ENCODE measurements around the gene BCL11B.

The BCL11B gene

DNA sequence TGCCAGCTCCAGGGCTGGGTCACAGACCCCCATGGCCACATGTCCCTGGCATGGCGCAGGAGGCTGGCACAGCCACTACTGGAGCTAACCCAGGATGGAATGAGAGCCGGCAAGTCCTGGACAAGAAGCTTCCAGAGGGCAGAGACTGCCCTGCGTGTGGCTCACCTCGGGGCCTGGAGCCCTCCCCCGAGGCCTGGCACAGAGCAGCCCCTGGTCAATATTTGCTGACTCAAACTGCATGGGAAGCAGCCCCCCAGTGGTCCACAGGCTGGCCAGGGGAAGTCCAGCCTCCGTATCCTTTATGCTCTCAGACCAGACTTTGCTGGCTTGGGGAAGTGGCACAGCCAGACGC, 71.4 kb downstream of the BCL11B start:
- DNase-seq (ENCODE audit: low spot score) = no peak
- ChIA-PET CTCF (interaction anchor here (0.7 kb wide), 1 partner anchor 1921 kb away, joined by 3 read pairs; no protein-coding TSS in a partner anchor), POLR2A (ENCODE audit: low non-redundant PET) (no interaction called here)
- H3K27ac ChIP-seq = peak overlapping the region; percentile 30
- TF ChIP-seq CTCF (conservative IDR thresholded peaks at IDR 0.05; ENCODE audit: low read depth) = no peak

GRCh38 chr14:99199846-99200653, 71.9 kb downstream of the BCL11B start:
- ChIA-PET POLR2A (ENCODE audit: low non-redundant PET) (no interaction called here), CTCF (interaction anchor here (0.6 to 0.7 kb wide), 5 partner anchors 589 to 1921 kb away, joined by 3 to 5 read pairs (median 4); no protein-coding TSS in a partner anchor)
- H3K27ac ChIP-seq = peak overlapping the region; percentile 30
- DNase-seq (ENCODE audit: low spot score) = no peak
- TF ChIP-seq CTCF (conservative IDR thresholded peaks at IDR 0.05; ENCODE audit: low read depth) = no peak

- CTCF ChIA-PET = interaction anchor here (0.6 kb wide), 1 partner anchor 100 kb away, joined by 3 read pairs; no protein-coding TSS in a partner anchor
- no peak overlapping the region for H3K27ac ChIP-seq
- no peak for DNase-seq (ENCODE audit: low spot score)
- no peak for TF ChIP-seq CTCF (conservative IDR thresholded peaks at IDR 0.05; ENCODE audit: low read depth)
- POLR2A ChIA-PET (ENCODE audit: low non-redundant PET) = no interaction called here
Measured at GRCh38 chr14:99198746-99199502, 73.1 kb downstream of the BCL11B start.

DNA sequence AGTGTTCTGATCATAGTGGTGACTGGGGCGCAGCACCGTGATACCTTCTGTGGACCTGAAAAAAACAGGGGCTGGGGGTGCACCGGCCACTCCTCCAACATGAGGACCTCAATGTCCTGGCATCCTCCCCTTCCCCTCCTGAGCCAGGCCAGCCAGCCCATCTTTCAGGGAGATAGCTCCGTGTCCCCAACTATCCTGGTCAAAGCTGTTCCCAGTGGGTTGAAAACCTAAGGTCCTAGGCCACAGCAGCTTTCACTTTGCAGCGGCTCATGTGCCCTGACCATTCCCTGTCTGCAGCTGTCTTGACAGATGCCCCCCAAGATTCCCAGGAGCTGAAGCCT, 75.7 kb downstream of the BCL11B start:
- no peak for DNase-seq (ENCODE audit: low spot score)
- no peak for TF ChIP-seq CTCF (conservative IDR thresholded peaks at IDR 0.05; ENCODE audit: low read depth)
- ChIA-PET CTCF (interaction anchor here (0.6 kb wide), 2 partner anchors 38 to 1090 kb away, joined by 3 to 4 read pairs; no protein-coding TSS in a partner anchor), POLR2A (ENCODE audit: low non-redundant PET) (no interaction called here)
- peak overlapping the region; percentile 22 for H3K27ac ChIP-seq

- TF ChIP-seq CTCF (conservative IDR thresholded peaks at IDR 0.05; ENCODE audit: low read depth) = no peak
- CTCF ChIA-PET = no interaction called here
Measured at GRCh38 chr14:99195602-99196309, 76.2 kb downstream of the BCL11B start.

DNA sequence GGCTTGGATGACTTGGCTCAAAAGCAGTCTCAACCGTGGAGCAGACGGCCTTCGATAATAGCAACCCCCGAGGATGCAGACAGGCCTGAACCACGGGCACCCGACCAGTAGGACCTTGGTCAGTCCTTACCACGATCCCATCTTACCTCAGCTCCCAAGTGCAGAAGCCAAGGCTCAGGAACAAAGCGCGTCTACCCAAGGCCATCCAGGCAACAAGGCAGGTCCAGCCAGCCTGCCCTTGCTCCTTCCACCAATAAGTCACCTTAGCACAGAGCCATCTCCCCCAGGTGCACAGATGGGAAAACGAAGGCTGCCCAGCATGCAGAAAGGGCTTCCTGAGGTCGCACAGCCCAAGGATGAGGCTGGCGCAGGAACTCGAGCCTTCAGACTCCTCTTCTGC, 77.3 kb downstream of the BCL11B start:
- H3K27ac ChIP-seq = no peak overlapping the region
- POLR2A ChIA-PET (ENCODE audit: low non-redundant PET) = no interaction called here
- CTCF ChIA-PET = no interaction called here
- DNase-seq (ENCODE audit: low spot score) = no peak
- no peak for TF ChIP-seq CTCF (conservative IDR thresholded peaks at IDR 0.05; ENCODE audit: low read depth)

More at GRCh38 chr14:99195602-99196309, 76.2 kb downstream of the BCL11B start:
- no peak for DNase-seq (ENCODE audit: low spot score)
- peak overlapping the region; percentile 22 for H3K27ac ChIP-seq
- POLR2A ChIA-PET (ENCODE audit: low non-redundant PET) = no interaction called here
